BE2C (cell line): ENCODE results near the gene RFK.

Experiments used
- DNase-seq: peaks from one replicate; pipeline ENCODE4 v3.0.0-alpha.2; 2020
- H3K27me3 ChIP-seq: fragments of 250-450 bp; sonication (Bioruptor Pico); 2 replicates; pipeline ENCODE4 v1.5.1; 2020; ENCODE audit warnings: mild to moderate bottlenecking
- H3K36me3 ChIP-seq: fragments of 250-450 bp; sonication (Bioruptor Pico); 2 replicates; pipeline ENCODE4 v1.5.1; 2020; ENCODE audit warnings: mild to moderate bottlenecking
- H3K4me1 ChIP-seq: fragments of 250-450 bp; sonication (Bioruptor Pico); 2 replicates; pipeline ENCODE4 v1.5.1; 2020
- H3K4me3 ChIP-seq: 2 replicates; pipeline ENCODE4 v1.5.1; 2011; ENCODE audit warnings: low read depth, low read length
- H3K9me3 ChIP-seq: fragments of 250-450 bp; sonication (Bioruptor Pico); 2 replicates; pipeline ENCODE4 v1.5.1; 2020
- TF ChIP-seq, protein P1 (sequence below): IDR thresholded peaks from 2 replicates; pipeline ENCODE4 v1.5.1; 2012; ENCODE audit warnings: mild to moderate bottlenecking, low read depth, low read length

The RFK gene

DNA sequence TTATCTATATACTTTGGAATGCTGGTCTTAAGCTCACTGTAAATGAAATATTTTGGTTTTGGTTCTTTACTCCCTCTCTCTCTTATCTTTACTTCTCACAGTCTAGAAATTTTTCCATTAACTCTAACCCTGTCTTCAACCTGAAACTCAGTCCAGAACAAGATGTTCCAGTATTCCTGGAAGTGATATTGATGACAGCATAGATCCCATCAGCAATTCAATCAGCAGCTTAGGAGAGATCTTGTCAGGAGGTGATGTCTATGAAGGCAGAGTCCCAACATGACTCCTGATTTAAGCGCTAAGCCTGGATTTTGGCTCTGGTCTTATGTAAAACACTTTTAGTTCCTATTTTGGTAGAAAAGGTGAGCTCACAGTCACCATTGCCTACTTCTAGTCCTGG, 52.6 kb downstream of the RFK start:
- Histone ChIP-seq H3K27me3 (no peaks in the 10 kb centered on the region), H3K9me3 (no peaks in the 10 kb centered on the region), H3K4me3 (no peak overlapping the region), H3K36me3 (no peaks in the 10 kb centered on the region), H3K4me1 (peaks cover 5% of the 10 kb centered on the region)
- TF ChIP-seq, protein P1, sequence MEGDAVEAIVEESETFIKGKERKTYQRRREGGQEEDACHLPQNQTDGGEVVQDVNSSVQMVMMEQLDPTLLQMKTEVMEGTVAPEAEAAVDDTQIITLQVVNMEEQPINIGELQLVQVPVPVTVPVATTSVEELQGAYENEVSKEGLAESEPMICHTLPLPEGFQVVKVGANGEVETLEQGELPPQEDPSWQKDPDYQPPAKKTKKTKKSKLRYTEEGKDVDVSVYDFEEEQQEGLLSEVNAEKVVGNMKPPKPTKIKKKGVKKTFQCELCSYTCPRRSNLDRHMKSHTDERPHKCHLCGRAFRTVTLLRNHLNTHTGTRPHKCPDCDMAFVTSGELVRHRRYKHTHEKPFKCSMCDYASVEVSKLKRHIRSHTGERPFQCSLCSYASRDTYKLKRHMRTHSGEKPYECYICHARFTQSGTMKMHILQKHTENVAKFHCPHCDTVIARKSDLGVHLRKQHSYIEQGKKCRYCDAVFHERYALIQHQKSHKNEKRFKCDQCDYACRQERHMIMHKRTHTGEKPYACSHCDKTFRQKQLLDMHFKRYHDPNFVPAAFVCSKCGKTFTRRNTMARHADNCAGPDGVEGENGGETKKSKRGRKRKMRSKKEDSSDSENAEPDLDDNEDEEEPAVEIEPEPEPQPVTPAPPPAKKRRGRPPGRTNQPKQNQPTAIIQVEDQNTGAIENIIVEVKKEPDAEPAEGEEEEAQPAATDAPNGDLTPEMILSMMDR: no peak
- no peak for DNase-seq

DNA sequence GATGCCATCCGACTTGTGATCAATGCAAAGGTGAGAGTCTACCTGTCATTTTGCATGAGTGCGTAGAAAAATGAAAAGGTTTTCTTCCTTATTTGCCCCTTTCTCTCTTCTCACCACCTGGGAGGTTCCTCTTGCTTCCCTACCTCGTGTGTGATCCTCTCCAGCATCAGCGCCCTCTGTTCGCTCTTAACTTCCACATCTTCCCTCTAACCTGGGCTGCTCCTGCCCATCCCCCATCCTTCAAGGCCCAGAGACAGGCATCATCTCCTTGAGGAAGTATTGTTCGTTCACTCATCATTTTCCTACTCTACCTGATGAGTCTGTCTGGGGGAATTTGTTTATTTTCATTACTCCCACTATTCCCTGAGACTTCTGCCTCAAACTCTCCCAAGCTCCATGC, 55.8 kb downstream of the RFK start:
- no peaks in the 10 kb centered on the region for H3K36me3 ChIP-seq
- H3K9me3 ChIP-seq: no peaks in the 10 kb centered on the region
- TF ChIP-seq, protein P1: no peak
- H3K4me1 ChIP-seq: peaks cover 7% of the 10 kb centered on the region
- no peak overlapping the region for H3K4me3 ChIP-seq
- no peaks in the 10 kb centered on the region for H3K27me3 ChIP-seq
- DNase-seq: no peak

DNA sequence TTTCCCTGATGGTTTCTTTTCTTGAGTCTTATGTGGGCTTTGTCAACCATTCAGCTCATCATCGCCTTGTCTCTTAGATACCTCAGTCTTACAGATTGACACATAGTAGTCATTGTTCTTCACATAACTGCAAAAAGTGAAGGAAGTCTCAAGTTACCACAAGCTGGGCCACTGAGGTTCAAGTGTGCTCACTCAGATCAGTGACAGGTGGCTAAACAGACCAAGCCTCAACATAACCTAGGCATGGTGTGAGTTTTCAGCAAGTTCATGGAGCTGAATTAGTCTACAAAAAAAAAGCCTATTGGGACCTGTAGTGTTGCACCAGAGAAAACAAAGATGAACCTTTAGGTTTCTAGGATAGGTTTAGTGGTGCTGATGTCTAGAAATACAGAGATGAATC, 58.2 kb downstream of the RFK start:
- H3K36me3 ChIP-seq: no peaks in the 10 kb centered on the region
- no peaks in the 10 kb centered on the region for H3K9me3 ChIP-seq
- no peaks in the 10 kb centered on the region for H3K27me3 ChIP-seq
- no peak for DNase-seq
- H3K4me1 ChIP-seq: peaks cover 14% of the 10 kb centered on the region
- H3K4me3 ChIP-seq: no peak overlapping the region
- TF ChIP-seq, protein P1: no peak
